Upper lobe of left lung (tissue), 6 donors: ENCODE data around the gene SMOC1. TPM values are rescaled to one million over a fixed set of nuclear protein-coding genes. Genes with fewer than 3 reads are reported as not detected.

Source experiments
- ATAC-seq, 2 donors: fragments of 200-7000 bp; cut with Tn5 transposase; one replicate each; pipeline ENCODE4 v1.9.1; 2022; ENCODE audit warnings: mild to moderate bottlenecking in 2 of 2, moderate library complexity in 2 of 2; ENCODE audit not compliant: low FRiP score in 2 of 2
- DNase-seq, 2 donors: peaks; one replicate each; pipeline ENCODE4 v3.0.0-alpha.2; 2019 to 2020
- H3K27ac ChIP-seq, 4 donors: fragments of 200-600 bp; sonication (generic); one replicate each; pipeline ENCODE4 v1.5.1; 2016 to 2019
- H3K27me3 ChIP-seq, 4 donors: fragments of 200-600 bp; sonication (generic); one replicate each; pipeline ENCODE4 v1.5.1; 2017 to 2019
- H3K36me3 ChIP-seq, 4 donors: fragments of 200-600 bp; sonication (generic); one replicate each; pipeline ENCODE4 v1.5.1; 2016 to 2019
- H3K4me1 ChIP-seq, 4 donors: fragments of 200-600 bp; sonication (generic); one replicate each; pipeline ENCODE4 v1.5.1; 2018 to 2019
- H3K4me3 ChIP-seq, 4 donors: fragments of 200-600 bp; sonication (generic); one replicate each; pipeline ENCODE4 v1.5.1; 2017 to 2019; ENCODE audit warnings: mild to moderate bottlenecking in 2 of 4, moderate library complexity in 1 of 4
- H3K9me3 ChIP-seq, 4 donors: fragments of 200-600 bp; sonication (generic); one replicate each; pipeline ENCODE4 v1.5.1; 2018 to 2019
- CTCF ChIP-seq, 6 experiments: fragments of 450-650 bp in 4 of 6; fragments of 200-600 bp in 2 of 6; sonication (generic) in 2 of 6; IDR thresholded peaks; one replicate each; pipeline ENCODE4 v1.5.1; 2016 to 2019; ENCODE audit warnings: antibody characterized with exemption in 6 of 6
- EP300 ChIP-seq, 4 donors: sonication (generic); formaldehyde crosslinking; IDR thresholded peaks; one replicate each; pipeline ENCODE4 v1.5.1; 2017; ENCODE audit warnings: antibody characterized with exemption in 4 of 4, control low read depth in 2 of 4
- POLR2A ChIP-seq, 4 donors: fragments of 450-650 bp; IDR thresholded peaks; one replicate each; pipeline ENCODE4 v1.5.1; 2016 to 2017; ENCODE audit warnings: antibody characterized with exemption in 4 of 4, mild to moderate bottlenecking in 2 of 4
- POLR2AphosphoS5 ChIP-seq, 2 donors: sonication (generic); formaldehyde crosslinking; IDR thresholded peaks; one replicate each; pipeline ENCODE4 v1.5.1; 2017; ENCODE audit warnings: antibody characterized with exemption in 2 of 2
- WGBS, 2 donors: methylation state at CpG; one replicate each; pipeline ENCODE4 v1.1.5; 2017 to 2018; 5-methylcytosine and 5-hydroxymethylcytosine counted together
- total RNA-seq, 6 donors: library from RNA; depleted of rRNA in 4 of 6; stranded (reverse); fragments of >200 nt in 4 of 6; gene quantifications; one replicate each; pipeline versions ENCODE4 v1.1.0 to v1.2.1, GENCODE V29; 2016 to 2021
- donor health status: DM: no; HTN: no; CAD: no; lungs with moderate emphysema.
- donor health status: DM: no; HTN: yes; CAD: no; lungs with severe emphysema.

Gene SMOC1
- total RNA-seq, 6 donors from 2014 or later, result 0.22 to 1.3 (median 0.61) TPM; not detected in 1

- no peak for ATAC-seq
- DNase-seq, result no peak
- H3K27ac ChIP-seq, result no peak overlapping the region
- no peaks in the 10 kb centered on the region for H3K27me3 ChIP-seq
- peaks cover under 1 to 2% (median under 1%) of the 10 kb centered on the region in 4 donors for H3K4me1 ChIP-seq
- TF ChIP-seq CTCF (IDR thresholded peaks at IDR 0.05), result peak in 5 of 6 experiments; percentile 23 to 48 (median 32)
- no peak for TF ChIP-seq POLR2A (IDR thresholded peaks at IDR 0.05)
- no peaks in the 10 kb centered on the region for H3K36me3 ChIP-seq
- WGBS, 2 donors, result 64 to 65% methylated on average over 2 of the region's 2 CpGs
- H3K4me3 ChIP-seq, result no peak overlapping the region
- H3K9me3 ChIP-seq, result no peaks in the 10 kb centered on the region
Observed at GRCh38 chr14:70013271-70013873, 134.2 kb downstream of the SMOC1 start.

DNA sequence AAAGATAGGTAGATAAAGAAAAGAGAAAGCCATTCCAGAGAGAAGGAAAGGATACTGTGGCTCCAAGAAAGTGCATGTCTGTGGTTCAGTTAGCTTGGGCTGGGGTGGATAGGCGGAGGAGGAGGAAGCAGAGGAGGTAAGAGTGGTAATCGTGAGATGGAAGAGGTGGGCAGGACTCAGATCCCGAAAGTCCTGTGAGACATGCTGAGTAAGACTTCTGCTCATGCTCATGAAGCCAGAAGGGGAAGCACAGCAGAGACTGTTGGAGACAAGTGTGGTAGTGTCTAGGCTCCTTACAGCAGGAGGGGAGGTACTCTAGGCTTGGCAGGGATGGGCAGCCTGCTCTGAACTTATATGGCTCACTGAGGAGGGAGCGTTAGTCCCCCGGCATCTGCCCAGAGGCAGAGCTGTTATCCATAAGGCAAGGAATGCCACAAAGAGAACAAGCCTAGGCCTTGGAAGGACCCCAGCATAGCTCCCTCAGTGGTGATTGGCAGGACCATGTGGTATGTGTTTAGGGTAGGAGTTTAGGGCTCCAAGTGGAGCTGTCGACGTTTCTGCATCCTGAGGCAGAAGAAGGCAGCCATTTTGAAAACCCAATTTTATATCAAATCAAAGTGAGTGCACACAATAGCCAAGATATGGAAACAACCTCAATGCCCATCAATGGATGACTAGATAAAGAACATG is 135.3 kb downstream of the SMOC1 start:
- TF ChIP-seq POLR2A (IDR thresholded peaks at IDR 0.05) (no peak), CTCF (IDR thresholded peaks at IDR 0.05) (no peak), POLR2AphosphoS5 (IDR thresholded peaks at IDR 0.05) (no peak), EP300 (IDR thresholded peaks at IDR 0.05) (no peak)
- WGBS, 2 donors, result 74 to 86% methylated on average over 7 of the region's 7 CpGs

DNA sequence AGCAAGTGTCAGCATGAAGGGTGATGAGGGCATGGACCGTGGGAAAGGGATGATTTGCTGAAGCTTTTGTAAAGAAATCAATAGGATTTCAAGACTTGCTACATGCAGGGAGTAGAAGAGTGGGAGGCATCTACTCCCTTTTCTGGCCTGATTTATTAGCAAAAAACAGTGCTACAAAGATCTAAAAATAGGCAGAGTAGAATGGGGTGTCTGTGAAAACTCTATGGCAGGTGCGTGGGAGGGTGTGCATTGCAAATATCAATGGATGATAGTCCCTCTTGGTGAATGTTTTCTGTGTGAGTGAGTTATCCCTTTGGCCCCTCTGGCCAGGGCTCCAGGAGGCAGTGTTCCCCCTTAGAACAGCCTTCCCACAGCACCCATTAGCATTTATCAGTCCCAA is 139.0 kb downstream of the SMOC1 start:
- H3K4me3 ChIP-seq, result no peak overlapping the region
- ATAC-seq, result no peak

More for the DNA sequence above, 135.3 kb downstream of the SMOC1 start:
- Histone ChIP-seq H3K36me3 (no peaks in the 10 kb centered on the region), H3K4me1 (peaks cover 5 to 12% (median 7%) of the 10 kb centered on the region in 4 donors), H3K4me3 (no peak overlapping the region), H3K27me3 (no peaks in the 10 kb centered on the region), H3K9me3 (no peaks in the 10 kb centered on the region), H3K27ac (no peak overlapping the region)
- no peak for DNase-seq
- no peak for ATAC-seq

GRCh38 chr14:70018713-70019211 is 139.5 kb downstream of the SMOC1 start:
- 44% methylated on average over 9 of the region's 9 CpGs for WGBS, 2 donors
- peak in 1 of 2 donors; percentile 76 for ATAC-seq
- Histone ChIP-seq H3K4me3 (peak overlapping the region; percentile 9 to 41 (median 24)), H3K27ac (peak overlapping the region in 2 of 4 donors; percentile 9 to 59), H3K9me3 (no peaks in the 10 kb centered on the region), H3K27me3 (no peaks in the 10 kb centered on the region), H3K4me1 (peaks cover 5 to 12% (median 7%) of the 10 kb centered on the region in 4 donors), H3K36me3 (no peaks in the 10 kb centered on the region)
- peak in 1 of 2 donors; percentile 65 for DNase-seq
- no peak for TF ChIP-seq CTCF (IDR thresholded peaks at IDR 0.05)
- no peak for TF ChIP-seq POLR2A (IDR thresholded peaks at IDR 0.05)
- no peak for TF ChIP-seq POLR2AphosphoS5 (IDR thresholded peaks at IDR 0.05)
- TF ChIP-seq EP300 (IDR thresholded peaks at IDR 0.05), result no peak

More for the DNA sequence above, 139.0 kb downstream of the SMOC1 start:
- Histone ChIP-seq H3K4me1 (peaks cover 5 to 12% (median 7%) of the 10 kb centered on the region in 4 donors), H3K9me3 (no peaks in the 10 kb centered on the region), H3K27ac (peak overlapping the region in 2 of 4 donors; percentile 9 to 59), H3K27me3 (no peaks in the 10 kb centered on the region), H3K36me3 (no peaks in the 10 kb centered on the region)
- no peak for TF ChIP-seq CTCF (IDR thresholded peaks at IDR 0.05)
- 84 to 90% methylated on average over 2 of the region's 2 CpGs for WGBS, 2 donors
- no peak for DNase-seq
